HepG2 (cell line): ENCODE data around the gene CNTF. TPM values are rescaled to one million over a fixed set of nuclear protein-coding genes. Genes with fewer than 3 reads are reported as not detected.
A peak's percentile ranks its signal among the peaks of the same experiment; 100 is the strongest.

Experiments used
- ARID2 ChIP-seq: sonication (generic); formaldehyde crosslinking; IDR thresholded peaks from 2 replicates; pipeline ENCODE4 v1.8.1; 2022; ENCODE audit warnings: mild to moderate bottlenecking, missing genetic modification reagents, borderline replicate concordance
- BCL6 ChIP-seq: IDR thresholded peaks from 2 replicates; pipeline ENCODE4 v1.6.1; 2016; ENCODE audit warnings: missing genetic modification reagents, missing compliant biosample characterization
- FOXA1 ChIP-seq, 2 experiments: fragments of 450-650 bp in 1 of 2; sonication (generic) in 1 of 2; formaldehyde crosslinking in 1 of 2; IDR thresholded peaks; 2 replicates each; pipeline versions ENCODE4 v1.4.0 to v1.6.1; 2016 to 2020; ENCODE audit warnings: missing genetic modification reagents in 1 of 2
- FOXO4 ChIP-seq: sonication (generic); formaldehyde crosslinking; conservative IDR thresholded peaks from 2 replicates; pipeline ENCODE4 v1.8.1; 2023; ENCODE audit warnings: missing genetic modification reagents
- HBP1 ChIP-seq: IDR thresholded peaks from 2 replicates; pipeline ENCODE4 v1.6.1; 2016; ENCODE audit warnings: low read depth, control low read depth
- HHEX ChIP-seq: IDR thresholded peaks from 2 replicates; pipeline ENCODE4 v1.6.1; 2016; ENCODE audit warnings: control low read depth
- KLF13 ChIP-seq: sonication (generic); formaldehyde crosslinking; IDR thresholded peaks from 2 replicates; pipeline ENCODE4 v1.4.0; 2020; ENCODE audit warnings: mild to moderate bottlenecking, missing genetic modification reagents
- MAFK ChIP-seq, 2 experiments: IDR thresholded peaks in 1 of 2; conservative IDR thresholded peaks in 1 of 2; 2 replicates each; pipeline ENCODE4 v1.6.1; 2011; ENCODE audit warnings: improper control_type of control experiment in 2 of 2, low read length in 2 of 2
- PHF21A ChIP-seq: sonication (generic); formaldehyde crosslinking; IDR thresholded peaks from 2 replicates; pipeline ENCODE4 v1.5.0; 2020; ENCODE audit warnings: mild to moderate bottlenecking, missing genetic modification reagents
- POLR2G ChIP-seq: fragments of 200-400 bp; formaldehyde crosslinking; IDR thresholded peaks from 2 replicates; pipeline ENCODE4 v1.6.1; 2018; ENCODE audit warnings: mild to moderate bottlenecking, low read depth, low read length, moderate library complexity
- RBM39 ChIP-seq: fragments of 200-400 bp; formaldehyde crosslinking; IDR thresholded peaks from one replicate; pipeline ENCODE4 v1.6.1; 2018; ENCODE audit warnings: antibody characterized with exemption, mild to moderate bottlenecking, low read depth, low read length; ENCODE audit not compliant: poor library complexity, severe bottlenecking
- SSRP1 ChIP-seq: IDR thresholded peaks from 2 replicates; pipeline ENCODE4 v1.6.1; 2016; ENCODE audit warnings: control low read depth
- USF2 ChIP-seq, 2 experiments: sonication (generic) in 1 of 2; formaldehyde crosslinking in 1 of 2; IDR thresholded peaks; 2 replicates each; pipeline versions ENCODE4 v1.5.1 to v1.6.1; 2011 to 2020; ENCODE audit warnings: borderline replicate concordance in 1 of 2, low read depth in 1 of 2, low read length in 1 of 2, mild to moderate bottlenecking in 1 of 2, missing genetic modification reagents in 1 of 2, moderate library complexity in 1 of 2
- WIZ ChIP-seq: sonication (generic); formaldehyde crosslinking; IDR thresholded peaks from 2 replicates; pipeline ENCODE4 v1.5.1; 2020; ENCODE audit warnings: mild to moderate bottlenecking, missing genetic modification reagents
- ZBTB49 ChIP-seq: sonication (generic); formaldehyde crosslinking; IDR thresholded peaks from 2 replicates; pipeline ENCODE4 v1.4.0; 2020; ENCODE audit warnings: missing genetic modification reagents, borderline replicate concordance
- ZFP37 ChIP-seq: sonication (generic); formaldehyde crosslinking; IDR thresholded peaks from 2 replicates; pipeline ENCODE4 v1.4.0; 2020; ENCODE audit warnings: missing genetic modification reagents, borderline replicate concordance
- ZFP90 ChIP-seq: sonication (generic); formaldehyde crosslinking; IDR thresholded peaks from 2 replicates; pipeline ENCODE4 v1.8.0; 2022; ENCODE audit warnings: missing genetic modification reagents, mild to moderate bottlenecking, inconsistent platforms, borderline replicate concordance
- ZNF431 ChIP-seq: sonication (generic); formaldehyde crosslinking; IDR thresholded peaks from 2 replicates; pipeline ENCODE4 v1.9.0; 2022; ENCODE audit warnings: missing genetic modification reagents, low read depth, mild to moderate bottlenecking, borderline replicate concordance
- ZNF460 ChIP-seq: sonication (generic); formaldehyde crosslinking; IDR thresholded peaks from 2 replicates; pipeline ENCODE4 v1.5.1; 2020; ENCODE audit warnings: missing genetic modification reagents, mild to moderate bottlenecking, borderline replicate concordance
- ZNF607 ChIP-seq: sonication (generic); formaldehyde crosslinking; IDR thresholded peaks from 2 replicates; pipeline ENCODE4 v1.5.1; 2020; ENCODE audit warnings: missing genetic modification reagents, mild to moderate bottlenecking, borderline replicate concordance
- ZNF7 ChIP-seq: IDR thresholded peaks from 2 replicates; pipeline ENCODE4 v1.6.1; 2016; ENCODE audit warnings: missing biosample characterization, missing genetic modification reagents
- polyA plus RNA-seq, 8 experiments: library from polyadenylated mRNA; depleted of rRNA in 3 of 8; stranded (reverse) in 7 of 8; unstranded in 1 of 8; fragments of >200 nt; fragmentation: Illumina TruSeq in 4 of 8; extraction: Trizol in 4 of 8; gene quantifications; 2 replicates each; pipeline versions ENCODE4 v1.2.1 to v1.2.3, GENCODE V29; 2011 to 2016; ENCODE audit warnings: low read depth in 4 of 8, missing spikeins in 1 of 8, mixed read lengths in 1 of 8; ENCODE audit not compliant: insufficient read depth in 1 of 8
- total RNA-seq, 5 experiments: library from RNA; depleted of rRNA; stranded (reverse); fragments of >200 nt; fragmentation: Illumina TruSeq; extraction: Trizol; gene quantifications; 2 replicates each; pipeline ENCODE4 v1.2.3, GENCODE V29; 2016; ENCODE audit warnings: low read depth in 1 of 5

CNTF gene
- total and polyA plus RNA-seq, 2 of the 13 experiments (the other 11 are each of a cell fraction or from before 2014, with no cell fraction given): 0.51 to 2.3 TPM

DNA sequence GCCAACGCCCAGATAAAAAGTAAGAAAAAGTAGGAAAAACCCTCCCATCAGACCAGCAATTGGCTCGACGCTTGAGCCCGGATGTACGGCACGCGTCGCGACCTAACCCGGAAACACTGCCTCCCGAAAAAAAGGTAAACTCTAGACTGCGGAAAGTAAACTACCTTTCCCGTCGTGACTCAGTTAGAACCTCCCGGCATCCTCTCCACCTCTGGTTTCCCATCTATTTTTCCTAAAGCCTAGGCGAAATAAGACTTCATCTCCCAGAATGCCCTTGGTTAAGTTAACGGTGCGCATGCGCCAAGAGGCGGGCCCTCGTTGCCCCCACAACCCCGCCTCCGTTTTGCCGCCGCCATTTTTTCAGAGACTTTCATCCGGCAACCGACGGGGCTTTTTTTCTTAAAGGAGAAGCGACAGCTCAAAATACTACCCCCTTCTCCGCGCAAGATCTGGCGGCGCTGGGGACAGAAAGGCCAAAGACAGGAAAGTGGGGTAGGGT lies 44.3 kb upstream of the CNTF start (continued):
- 0 out of 2 replicates have a peak, but pooled peaks have one; percentile 51 for TF ChIP-seq ZFP90 (CRISPR knock-in tag)
- TF ChIP-seq USF2 (IDR thresholded peaks at IDR 0.05; ENCODE audit: low read depth, low read length): no peak
- TF ChIP-seq USF2 (CRISPR knock-in tag; IDR thresholded peaks at IDR 0.05; ENCODE audit: borderline replicate concordance): no peak
- no peak for TF ChIP-seq ZFP37 (CRISPR knock-in tag)
- TF ChIP-seq ZNF431 (CRISPR knock-in tag): no peak
- TF ChIP-seq MAFK (conservative IDR thresholded peaks at IDR 0.05 in 1 of 2, IDR thresholded peaks at IDR 0.05 in 1 of 2; ENCODE audit: low read length in 2 of 2): no peak
- no peak for TF ChIP-seq FOXO4
- no peak for TF ChIP-seq ZBTB49 (CRISPR knock-in tag)
- TF ChIP-seq RBM39: no peak
- no peak for TF ChIP-seq ZNF7 (CRISPR knock-in tag)
- peak; percentile 63; the same call in 1 of the 2 replicates for TF ChIP-seq PHF21A
- TF ChIP-seq ZNF460 (CRISPR knock-in tag): no peak
- no peak for TF ChIP-seq ARID2
- no peak; the same call in 1 of the 2 replicates for TF ChIP-seq SSRP1 (CRISPR knock-in tag)
- TF ChIP-seq HBP1 (CRISPR knock-in tag): no peak
- peak; percentile 11; the same call in 1 of the 2 replicates for TF ChIP-seq BCL6 (CRISPR knock-in tag)
- no peak for TF ChIP-seq KLF13 (CRISPR knock-in tag)
- no peak for TF ChIP-seq HHEX (CRISPR knock-in tag)
- no peak for TF ChIP-seq WIZ (CRISPR knock-in tag)
- TF ChIP-seq ZNF607 (CRISPR knock-in tag): peak; percentile 18; the same call in 1 of the 2 replicates
- peak; percentile 80 for TF ChIP-seq POLR2G
- TF ChIP-seq FOXA1 (IDR thresholded peaks at IDR 0.05): no peak
- TF ChIP-seq FOXA1 (CRISPR knock-in tag; IDR thresholded peaks at IDR 0.05): peak; percentile 64
